Ovary (tissue), 3 donors: ENCODE results near the gene HOXA13.

Experiments used
- CTCF ChIP-seq, 3 donors: fragments of 450-650 bp in 2 of 3; fragments of 200-600 bp in 1 of 3; IDR thresholded peaks; one replicate each; pipeline versions ENCODE4 v1.5.1 to v1.8.0; 2016 to 2022; ENCODE audit warnings: antibody characterized with exemption in 3 of 3, mild to moderate bottlenecking in 1 of 3
- POLR2A ChIP-seq: fragments of 450-650 bp; IDR thresholded peaks from one replicate; pipeline ENCODE4 v1.6.1; 2017; ENCODE audit warnings: antibody characterized with exemption, mild to moderate bottlenecking, moderate library complexity
- donor health status: DM: no; HTN: no; CAD: no.

GRCh38 chr7:27242154-27242553 lies 42.3 kb upstream of the HOXA13 start:
- TF ChIP-seq CTCF (IDR thresholded peaks at IDR 0.05): no peak
- no peak for TF ChIP-seq POLR2A
